ENCODE results near the gene ONECUT2.

Gene ONECUT2

GRCh38 chr18:57475903-57476302, 40.7 kb downstream of the ONECUT2 start:
- Histone ChIP-seq H3K27ac (no peak overlapping the region), H3K9me3 (ENCODE audit: low read depth, low read length) (no peaks in the 10 kb centered on the region), H3K36me3 (ENCODE audit: insufficient read depth, low read length) (no peaks in the 10 kb centered on the region), H3K4me3 (no peak overlapping the region), H3K9ac (ENCODE audit: insufficient read length) (no peak overlapping the region)
- no peak for DNase-seq (ENCODE audit: low read depth, low spot score)
- TF ChIP-seq POLR2AphosphoS5 (IDR thresholded peaks at IDR 0.05; ENCODE audit: borderline replicate concordance, low read depth, low read length) (no peak), FOXP2 (optimal IDR thresholded peaks at IDR 0.05; ENCODE audit: control extremely low read depth, extremely low read length, insufficient read depth) (no peak), EZH2 (IDR thresholded peaks at IDR 0.05) (no peak)

GRCh38 chr18:57480733-57481132, 45.6 kb downstream of the ONECUT2 start:
- no peak for TF ChIP-seq FOXP2 (optimal IDR thresholded peaks at IDR 0.05; ENCODE audit: control extremely low read depth, extremely low read length, insufficient read depth)
- TF ChIP-seq POLR2AphosphoS5 (IDR thresholded peaks at IDR 0.05; ENCODE audit: borderline replicate concordance, low read depth, low read length) = no peak
- no peak for TF ChIP-seq EZH2 (IDR thresholded peaks at IDR 0.05)
- H3K9me3 ChIP-seq (ENCODE audit: low read depth, low read length) = no peaks in the 10 kb centered on the region
- DNase-seq (ENCODE audit: low read depth, low spot score) = no peak

GRCh38 chr18:57497372-57498294, 62.5 kb downstream of the ONECUT2 start:
- Histone ChIP-seq H3K27ac (no peak overlapping the region), H3K9ac (ENCODE audit: insufficient read length) (no peak overlapping the region), H3K4me3 (no peak overlapping the region), H3K9me3 (ENCODE audit: low read depth, low read length) (no peaks in the 10 kb centered on the region), H3K36me3 (ENCODE audit: insufficient read depth, low read length) (no peaks in the 10 kb centered on the region)
- TF ChIP-seq EZH2 (IDR thresholded peaks at IDR 0.05) = no peak
- TF ChIP-seq POLR2AphosphoS5 (IDR thresholded peaks at IDR 0.05; ENCODE audit: borderline replicate concordance, low read depth, low read length) = no peak
- no peak for TF ChIP-seq FOXP2 (optimal IDR thresholded peaks at IDR 0.05; ENCODE audit: control extremely low read depth, extremely low read length, insufficient read depth)
- DNase-seq (ENCODE audit: low read depth, low spot score) = no peak

More at GRCh38 chr18:57480733-57481132, 45.6 kb downstream of the ONECUT2 start:
- H3K36me3 ChIP-seq (ENCODE audit: insufficient read depth, low read length) = no peaks in the 10 kb centered on the region
- H3K9ac ChIP-seq (ENCODE audit: insufficient read length) = no peak overlapping the region
- H3K27ac ChIP-seq = no peak overlapping the region
- H3K4me3 ChIP-seq = no peak overlapping the region

GRCh38 chr18:57498682-57499256, 63.6 kb downstream of the ONECUT2 start:
- Histone ChIP-seq H3K36me3 (ENCODE audit: insufficient read depth, low read length) (no peaks in the 10 kb centered on the region), H3K4me3 (no peak overlapping the region), H3K9ac (ENCODE audit: insufficient read length) (no peak overlapping the region), H3K9me3 (ENCODE audit: low read depth, low read length) (no peaks in the 10 kb centered on the region), H3K27ac (no peak overlapping the region)
- TF ChIP-seq POLR2AphosphoS5 (IDR thresholded peaks at IDR 0.05; ENCODE audit: borderline replicate concordance, low read depth, low read length) (no peak), FOXP2 (optimal IDR thresholded peaks at IDR 0.05; ENCODE audit: control extremely low read depth, extremely low read length, insufficient read depth) (no peak), EZH2 (IDR thresholded peaks at IDR 0.05) (no peak)
- DNase-seq (ENCODE audit: low read depth, low spot score) = no peak

GRCh38 chr18:57502624-57503023, 67.5 kb downstream of the ONECUT2 start:
- TF ChIP-seq POLR2AphosphoS5 (IDR thresholded peaks at IDR 0.05; ENCODE audit: borderline replicate concordance, low read depth, low read length) (no peak), FOXP2 (optimal IDR thresholded peaks at IDR 0.05; ENCODE audit: control extremely low read depth, extremely low read length, insufficient read depth) (no peak), EZH2 (IDR thresholded peaks at IDR 0.05) (no peak)
- Histone ChIP-seq H3K4me3 (no peak overlapping the region), H3K9ac (ENCODE audit: insufficient read length) (no peak overlapping the region), H3K9me3 (ENCODE audit: low read depth, low read length) (no peaks in the 10 kb centered on the region), H3K27ac (no peak overlapping the region), H3K36me3 (ENCODE audit: insufficient read depth, low read length) (no peaks in the 10 kb centered on the region)
- no peak for DNase-seq (ENCODE audit: low read depth, low spot score)

- Histone ChIP-seq H3K36me3 (ENCODE audit: insufficient read depth, low read length) (no peaks in the 10 kb centered on the region), H3K9me3 (ENCODE audit: low read depth, low read length) (no peaks in the 10 kb centered on the region), H3K4me3 (no peak overlapping the region), H3K27ac (no peak overlapping the region), H3K9ac (ENCODE audit: insufficient read length) (no peak overlapping the region)
- DNase-seq (ENCODE audit: low read depth, low spot score) = no peak
- TF ChIP-seq FOXP2 (optimal IDR thresholded peaks at IDR 0.05; ENCODE audit: control extremely low read depth, extremely low read length, insufficient read depth) = no peak
- no peak for TF ChIP-seq POLR2AphosphoS5 (IDR thresholded peaks at IDR 0.05; ENCODE audit: borderline replicate concordance, low read depth, low read length)
- TF ChIP-seq EZH2 (IDR thresholded peaks at IDR 0.05) = no peak
Observed at GRCh38 chr18:57505231-57505630, 70.1 kb downstream of the ONECUT2 start.

GRCh38 chr18:57516056-57516455, 80.9 kb downstream of the ONECUT2 start:
- no peak for DNase-seq (ENCODE audit: low read depth, low spot score)
- no peak overlapping the region for H3K9ac ChIP-seq (ENCODE audit: insufficient read length)
- H3K9me3 ChIP-seq (ENCODE audit: low read depth, low read length) = no peaks in the 10 kb centered on the region
- no peak overlapping the region for H3K4me3 ChIP-seq
- H3K27ac ChIP-seq = no peak overlapping the region
- H3K36me3 ChIP-seq (ENCODE audit: insufficient read depth, low read length) = no peaks in the 10 kb centered on the region
- TF ChIP-seq FOXP2 (optimal IDR thresholded peaks at IDR 0.05; ENCODE audit: control extremely low read depth, extremely low read length, insufficient read depth) (no peak), EZH2 (IDR thresholded peaks at IDR 0.05) (no peak), POLR2AphosphoS5 (IDR thresholded peaks at IDR 0.05; ENCODE audit: borderline replicate concordance, low read depth, low read length) (no peak)

- Histone ChIP-seq H3K36me3 (ENCODE audit: insufficient read depth, low read length) (no peaks in the 10 kb centered on the region), H3K4me3 (no peak overlapping the region)
Observed at GRCh38 chr18:57518533-57518932, 83.4 kb downstream of the ONECUT2 start.

More at GRCh38 chr18:57518533-57518932, 83.4 kb downstream of the ONECUT2 start:
- Histone ChIP-seq H3K9me3 (ENCODE audit: low read depth, low read length) (no peaks in the 10 kb centered on the region), H3K9ac (ENCODE audit: insufficient read length) (no peak overlapping the region), H3K27ac (no peak overlapping the region)
- DNase-seq (ENCODE audit: low read depth, low spot score) = no peak
- TF ChIP-seq FOXP2 (optimal IDR thresholded peaks at IDR 0.05; ENCODE audit: control extremely low read depth, extremely low read length, insufficient read depth) = no peak
- TF ChIP-seq POLR2AphosphoS5 (IDR thresholded peaks at IDR 0.05; ENCODE audit: borderline replicate concordance, low read depth, low read length) = no peak
- TF ChIP-seq EZH2 (IDR thresholded peaks at IDR 0.05) = no peak

Data from SK-N-MC (cell line).